OCI-LY3 (cell line): Measurements from ENCODE around the gene KCNK5.

Source experiments
- EZH2phosphoT487 ChIP-seq: fragments of 200-600 bp; shearing (Covaris generic); IDR thresholded peaks from 2 replicates; pipeline ENCODE4 v1.6.1; 2018; ENCODE audit warnings: antibody characterized with exemption, mixed run types, low read depth
- TF ChIP-seq, protein P1 (sequence below): fragments of 200-600, 300-600 bp; sonication (generic); IDR thresholded peaks from 2 replicates; pipeline ENCODE4 v1.5.1; 2014; ENCODE audit warnings: antibody characterized with exemption, low read length, low read depth

DNA sequence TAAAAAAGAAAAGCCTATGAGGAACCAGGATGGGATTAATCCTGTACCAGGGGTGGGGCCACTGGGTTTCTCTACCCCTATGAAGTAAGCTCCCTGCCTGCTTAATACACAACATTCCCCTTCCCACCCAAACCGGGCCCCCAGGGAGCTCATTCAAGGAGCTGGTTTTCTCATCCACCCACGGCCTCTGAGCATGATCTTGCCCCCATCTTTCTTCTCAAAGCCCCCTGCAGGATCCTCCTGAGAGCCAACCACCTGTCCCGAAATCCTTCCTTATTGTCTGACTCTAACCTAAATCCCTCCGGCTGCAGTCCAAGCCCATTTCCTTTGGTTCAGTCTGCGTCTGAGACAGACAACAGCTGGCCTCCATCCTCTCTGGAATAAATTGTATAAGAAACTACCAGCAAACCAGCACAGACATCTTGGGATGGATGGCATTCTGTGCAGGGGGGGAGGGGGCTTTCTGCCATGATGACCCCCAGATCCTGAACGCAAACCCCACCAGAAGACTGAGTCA is 21.0 kb downstream of the KCNK5 start:
- TF ChIP-seq, protein P1, sequence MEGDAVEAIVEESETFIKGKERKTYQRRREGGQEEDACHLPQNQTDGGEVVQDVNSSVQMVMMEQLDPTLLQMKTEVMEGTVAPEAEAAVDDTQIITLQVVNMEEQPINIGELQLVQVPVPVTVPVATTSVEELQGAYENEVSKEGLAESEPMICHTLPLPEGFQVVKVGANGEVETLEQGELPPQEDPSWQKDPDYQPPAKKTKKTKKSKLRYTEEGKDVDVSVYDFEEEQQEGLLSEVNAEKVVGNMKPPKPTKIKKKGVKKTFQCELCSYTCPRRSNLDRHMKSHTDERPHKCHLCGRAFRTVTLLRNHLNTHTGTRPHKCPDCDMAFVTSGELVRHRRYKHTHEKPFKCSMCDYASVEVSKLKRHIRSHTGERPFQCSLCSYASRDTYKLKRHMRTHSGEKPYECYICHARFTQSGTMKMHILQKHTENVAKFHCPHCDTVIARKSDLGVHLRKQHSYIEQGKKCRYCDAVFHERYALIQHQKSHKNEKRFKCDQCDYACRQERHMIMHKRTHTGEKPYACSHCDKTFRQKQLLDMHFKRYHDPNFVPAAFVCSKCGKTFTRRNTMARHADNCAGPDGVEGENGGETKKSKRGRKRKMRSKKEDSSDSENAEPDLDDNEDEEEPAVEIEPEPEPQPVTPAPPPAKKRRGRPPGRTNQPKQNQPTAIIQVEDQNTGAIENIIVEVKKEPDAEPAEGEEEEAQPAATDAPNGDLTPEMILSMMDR, result no peak
- no peak for TF ChIP-seq EZH2phosphoT487
